ENCODE measurements around the gene TP73. TPM values are rescaled to one million over a fixed set of nuclear protein-coding genes. Genes with fewer than 3 reads are reported as not detected.

TP73 gene
- total and polyA plus RNA-seq, 4 experiments from 2014 or later = 0.15 to 0.17 TPM; not detected in 2

- Histone ChIP-seq H3K4me3 (ENCODE audit: low read length in 2 of 2) (no peak overlapping the region), H3K4me1 (ENCODE audit: insufficient read depth, low read length) (no peaks in the 10 kb centered on the region), H3K9me3 (ENCODE audit: control insufficient read depth in 1 of 2, low read length in 2 of 2) (no peaks in the 10 kb centered on the region), H3K36me3 (ENCODE audit: insufficient read depth, low read length) (no peaks in the 10 kb centered on the region), H3K27me3 (ENCODE audit: insufficient read depth, low read length) (no peaks in the 10 kb centered on the region), H3K27ac (ENCODE audit: low read depth, low read length) (no peak overlapping the region)
- intact Hi-C loops (cut with micrococcal nuclease) = no loop called here
- DNase-seq = peak in 1 of 5 donors; percentile 10
- Mint-ChIP-seq H3K4me3 (no peak overlapping the region), H3K9me3 (no peaks in the 10 kb centered on the region), H3K27me3 (peaks cover 1 to 9% of the 10 kb centered on the region in 2 donors), H3K36me3 (no peaks in the 10 kb centered on the region), H3K27ac (no peak overlapping the region), H3K4me1 (peaks cover 0 to 2% (median under 1%) of the 10 kb centered on the region in 4 donors)
- CTCF ChIA-PET (ENCODE audit: partially characterized antibody) = no interaction called here
- POLR2A ChIA-PET (ENCODE audit: partially characterized antibody) = no interaction called here
Observed at GRCh38 chr1:3685222-3685621, 32.9 kb downstream of the TP73 start.

GRCh38 chr1:3685906-3686305, 33.6 kb downstream of the TP73 start:
- Mint-ChIP-seq H3K9me3 (no peaks in the 10 kb centered on the region), H3K4me3 (no peak overlapping the region), H3K4me1 (peaks cover 0 to 2% (median 0%) of the 10 kb centered on the region in 4 donors), H3K27ac (no peak overlapping the region), H3K36me3 (no peaks in the 10 kb centered on the region), H3K27me3 (peaks cover 1 to 9% of the 10 kb centered on the region in 2 donors)
- Histone ChIP-seq H3K27me3 (ENCODE audit: insufficient read depth, low read length) (no peaks in the 10 kb centered on the region), H3K27ac (ENCODE audit: low read depth, low read length) (no peak overlapping the region), H3K4me1 (ENCODE audit: insufficient read depth, low read length) (no peaks in the 10 kb centered on the region), H3K36me3 (ENCODE audit: insufficient read depth, low read length) (no peaks in the 10 kb centered on the region), H3K4me3 (ENCODE audit: low read length in 2 of 2) (no peak overlapping the region), H3K9me3 (ENCODE audit: control insufficient read depth in 1 of 2, low read length in 2 of 2) (no peaks in the 10 kb centered on the region)
- CTCF ChIA-PET (ENCODE audit: partially characterized antibody) = no interaction called here
- peak in 1 of 5 donors; percentile 38 for DNase-seq
- intact Hi-C loops (cut with micrococcal nuclease) = no loop called here
- POLR2A ChIA-PET (ENCODE audit: partially characterized antibody) = no interaction called here

- Mint-ChIP-seq H3K27ac (no peak overlapping the region), H3K4me3 (no peak overlapping the region), H3K4me1 (peaks cover 0 to 3% (median under 1%) of the 10 kb centered on the region in 4 donors), H3K27me3 (peaks cover 4 to 12% of the 10 kb centered on the region in 2 donors), H3K36me3 (no peaks in the 10 kb centered on the region), H3K9me3 (no peaks in the 10 kb centered on the region)
- Histone ChIP-seq H3K27me3 (ENCODE audit: insufficient read depth, low read length) (no peaks in the 10 kb centered on the region), H3K4me3 (ENCODE audit: low read length in 2 of 2) (no peak overlapping the region), H3K9me3 (ENCODE audit: control insufficient read depth in 1 of 2, low read length in 2 of 2) (no peaks in the 10 kb centered on the region), H3K4me1 (ENCODE audit: insufficient read depth, low read length) (no peaks in the 10 kb centered on the region), H3K36me3 (ENCODE audit: insufficient read depth, low read length) (no peaks in the 10 kb centered on the region), H3K27ac (ENCODE audit: low read depth, low read length) (no peak overlapping the region)
- intact Hi-C loops (cut with micrococcal nuclease) = no loop called here
- POLR2A ChIA-PET (ENCODE audit: partially characterized antibody) = no interaction called here
- DNase-seq = peak in 1 of 5 donors; percentile 8
- CTCF ChIA-PET (ENCODE audit: partially characterized antibody) = no interaction called here
Observed at GRCh38 chr1:3687504-3687903, 35.2 kb downstream of the TP73 start.

GRCh38 chr1:3688356-3689137, 36.2 kb downstream of the TP73 start:
- CTCF ChIA-PET (ENCODE audit: partially characterized antibody) = no interaction called here
- Histone ChIP-seq H3K27ac (ENCODE audit: low read depth, low read length) (no peak overlapping the region), H3K4me3 (ENCODE audit: low read length in 2 of 2) (no peak overlapping the region), H3K4me1 (ENCODE audit: insufficient read depth, low read length) (no peaks in the 10 kb centered on the region), H3K36me3 (ENCODE audit: insufficient read depth, low read length) (no peaks in the 10 kb centered on the region), H3K27me3 (ENCODE audit: insufficient read depth, low read length) (no peaks in the 10 kb centered on the region), H3K9me3 (ENCODE audit: control insufficient read depth in 1 of 2, low read length in 2 of 2) (no peaks in the 10 kb centered on the region)
- no peak overlapping the region for H3K4me3 Mint-ChIP-seq
- peak overlapping the region in 1 of 7 donors; percentile 76 for H3K27ac Mint-ChIP-seq
- POLR2A ChIA-PET (ENCODE audit: partially characterized antibody) = no interaction called here
- intact Hi-C loops (cut with micrococcal nuclease) = no loop called here
- peaks cover 4 to 10% of the 10 kb centered on the region in 2 donors for H3K27me3 Mint-ChIP-seq
- no peaks in the 10 kb centered on the region for H3K36me3 Mint-ChIP-seq
- H3K9me3 Mint-ChIP-seq = no peaks in the 10 kb centered on the region
- DNase-seq = peak in 1 of 5 donors; percentile 13
- H3K4me1 Mint-ChIP-seq = peaks cover 0 to 2% (median under 1%) of the 10 kb centered on the region in 4 donors

- no peak overlapping the region for H3K4me3 ChIP-seq (ENCODE audit: low read length in 2 of 2)
- H3K9me3 Mint-ChIP-seq = no peaks in the 10 kb centered on the region
- intact Hi-C loops (cut with micrococcal nuclease) = no loop called here
- H3K36me3 ChIP-seq (ENCODE audit: insufficient read depth, low read length) = no peaks in the 10 kb centered on the region
- H3K27ac ChIP-seq (ENCODE audit: low read depth, low read length) = no peak overlapping the region
- peaks cover 4 to 9% of the 10 kb centered on the region in 2 donors for H3K27me3 Mint-ChIP-seq
- no peaks in the 10 kb centered on the region for H3K27me3 ChIP-seq (ENCODE audit: insufficient read depth, low read length)
- no peaks in the 10 kb centered on the region for H3K9me3 ChIP-seq (ENCODE audit: control insufficient read depth in 1 of 2, low read length in 2 of 2)
- no peaks in the 10 kb centered on the region for H3K4me1 ChIP-seq (ENCODE audit: insufficient read depth, low read length)
- no peak for DNase-seq
- no peak overlapping the region for H3K4me3 Mint-ChIP-seq
- peaks cover 0 to 2% (median under 1%) of the 10 kb centered on the region in 4 donors for H3K4me1 Mint-ChIP-seq
- POLR2A ChIA-PET (ENCODE audit: partially characterized antibody) = no interaction called here
- no peaks in the 10 kb centered on the region for H3K36me3 Mint-ChIP-seq
- CTCF ChIA-PET (ENCODE audit: partially characterized antibody) = no interaction called here
- no peak overlapping the region for H3K27ac Mint-ChIP-seq
Observed at GRCh38 chr1:3689138-3689750, 36.9 kb downstream of the TP73 start.

- no peaks in the 10 kb centered on the region for H3K36me3 ChIP-seq (ENCODE audit: insufficient read depth, low read length)
- no peaks in the 10 kb centered on the region for H3K9me3 Mint-ChIP-seq
- peaks cover 0 to 2% (median under 1%) of the 10 kb centered on the region in 4 donors for H3K4me1 Mint-ChIP-seq
- peaks cover 3 to 6% of the 10 kb centered on the region in 2 donors for H3K27me3 Mint-ChIP-seq
- no peaks in the 10 kb centered on the region for H3K9me3 ChIP-seq (ENCODE audit: control insufficient read depth in 1 of 2, low read length in 2 of 2)
- H3K36me3 Mint-ChIP-seq = no peaks in the 10 kb centered on the region
- no peak overlapping the region for H3K4me3 Mint-ChIP-seq
- ChIA-PET POLR2A (ENCODE audit: partially characterized antibody) (no interaction called here), CTCF (ENCODE audit: partially characterized antibody) (no interaction called here)
- H3K27ac ChIP-seq (ENCODE audit: low read depth, low read length) = no peak overlapping the region
- peak in 1 of 5 donors; percentile 26 for DNase-seq
- H3K27ac Mint-ChIP-seq = no peak overlapping the region
- H3K27me3 ChIP-seq (ENCODE audit: insufficient read depth, low read length) = no peaks in the 10 kb centered on the region
- H3K4me3 ChIP-seq (ENCODE audit: low read length in 2 of 2) = no peak overlapping the region
- H3K4me1 ChIP-seq (ENCODE audit: insufficient read depth, low read length) = no peaks in the 10 kb centered on the region
- intact Hi-C loops (cut with micrococcal nuclease) = no loop called here
Observed at GRCh38 chr1:3690282-3691065, 38.2 kb downstream of the TP73 start.

Data from CD4-positive, alpha-beta memory T cell (primary cell).